DMS114 treated with DMSO at 0.1 percent for 48 hours (cell line): ENCODE measurements around the gene PER3.
A peak's percentile ranks its signal among the peaks of the same experiment; 100 is the strongest.

Experiments used
- DNase-seq: peaks from one replicate; lab custom pipeline; 2025; ENCODE audit not compliant: unreplicated experiment; lab: John Stamatoyannopoulos, UW

PER3 gene

GRCh38 chr1:7783826-7784491 is at the start of gene PER3:
PER3 (plus strand) TSS chr1:7784291; CDS start chr1:7784878, 587 bp downstream.
- DNase-seq = peak; percentile 93

- no peak for DNase-seq
Observed at GRCh38 chr1:7738044-7738443, 46.0 kb upstream of the PER3 start.

- DNase-seq = no peak
Observed at GRCh38 chr1:7743346-7743745, 40.7 kb upstream of the PER3 start.

GRCh38 chr1:7744882-7745281 is 39.2 kb upstream of the PER3 start:
- DNase-seq = no peak

GRCh38 chr1:7745783-7746182 is 38.3 kb upstream of the PER3 start:
- DNase-seq = no peak

GRCh38 chr1:7747605-7748004 is 36.5 kb upstream of the PER3 start:
- no peak for DNase-seq

GRCh38 chr1:7749126-7749525 is 35.0 kb upstream of the PER3 start:
- DNase-seq = no peak

GRCh38 chr1:7751174-7751573 is 32.9 kb upstream of the PER3 start:
- no peak for DNase-seq

- peak; percentile 62 for DNase-seq
Observed at GRCh38 chr1:7752512-7753417, 31.3 kb upstream of the PER3 start.

GRCh38 chr1:7753641-7754040 is 30.4 kb upstream of the PER3 start:
- no peak for DNase-seq

- DNase-seq = no peak
Observed at GRCh38 chr1:7754234-7754633, 29.9 kb upstream of the PER3 start.

GRCh38 chr1:7755448-7755847 is 28.6 kb upstream of the PER3 start:
- peak; percentile 57 for DNase-seq

- no peak for DNase-seq
Observed at GRCh38 chr1:7760245-7760644, 23.8 kb upstream of the PER3 start.

GRCh38 chr1:7761103-7761502 is 23.0 kb upstream of the PER3 start:
- no peak for DNase-seq

GRCh38 chr1:7767176-7767575 is 16.9 kb upstream of the PER3 start:
- DNase-seq = no peak

- DNase-seq = no peak
Observed at GRCh38 chr1:7768583-7768982, 15.5 kb upstream of the PER3 start.

- no peak for DNase-seq
Observed at GRCh38 chr1:7769673-7770412, 14.2 kb upstream of the PER3 start.

GRCh38 chr1:7770669-7770996 is 13.5 kb upstream of the PER3 start:
- no peak for DNase-seq

- peak; percentile 62 for DNase-seq
Observed at GRCh38 chr1:7770997-7771822, 12.9 kb upstream of the PER3 start, which contains the start of gene VAMP3. VAMP3 (plus strand) TSS chr1:7771296; CDS start chr1:7771384, 88 bp downstream.

- no peak for DNase-seq
Observed at GRCh38 chr1:7771823-7772299, 12.2 kb upstream of the PER3 start.

- no peak for DNase-seq
Observed at GRCh38 chr1:7777591-7777990, 6.5 kb upstream of the PER3 start.
